Trophoblast cell (in vitro differentiated cells and primary cell): ENCODE measurements around the gene TENM4.

Source experiments
- DNase-seq, 2 donors: peaks; one replicate each; pipeline ENCODE4 v3.0.0-alpha.2; 2016
- H2AFZ ChIP-seq: 2 replicates; pipeline ENCODE4 v1.6.1; 2013; ENCODE audit warnings: low read length, moderate library complexity, mild to moderate bottlenecking; ENCODE audit not compliant: insufficient read depth, poor library complexity
- H2AK5ac ChIP-seq: 2 replicates; pipeline ENCODE4 v1.6.1; 2013; ENCODE audit warnings: mild to moderate bottlenecking, low read length
- H2BK120ac ChIP-seq: 2 replicates; pipeline ENCODE4 v1.6.1; 2013; ENCODE audit warnings: low read length, mild to moderate bottlenecking, moderate library complexity; ENCODE audit not compliant: insufficient read depth, poor library complexity
- H2BK12ac ChIP-seq: 2 replicates; pipeline ENCODE4 v1.6.1; 2013; ENCODE audit warnings: mild to moderate bottlenecking, low read length, moderate library complexity
- H2BK5ac ChIP-seq: 2 replicates; pipeline ENCODE4 v1.6.1; 2013; ENCODE audit warnings: low read length, low read depth, moderate library complexity, mild to moderate bottlenecking; ENCODE audit not compliant: poor library complexity
- H3K14ac ChIP-seq: 2 replicates; pipeline ENCODE4 v1.6.1; 2013; ENCODE audit warnings: mild to moderate bottlenecking, low read length
- H3K18ac ChIP-seq: 2 replicates; pipeline ENCODE4 v1.6.1; 2013; ENCODE audit warnings: mild to moderate bottlenecking, low read length
- H3K23ac ChIP-seq: 2 replicates; pipeline ENCODE4 v1.6.1; 2013; ENCODE audit warnings: low read length
- H3K27ac ChIP-seq: 2 replicates; pipeline ENCODE4 v1.5.1; 2013; ENCODE audit warnings: low read depth, mild to moderate bottlenecking, inconsistent platforms, low read length, moderate library complexity
- H3K27me3 ChIP-seq: 2 replicates; pipeline ENCODE4 v1.6.1; 2013; ENCODE audit warnings: inconsistent platforms, mild to moderate bottlenecking, low read length, moderate library complexity; ENCODE audit not compliant: insufficient read depth
- H3K36me3 ChIP-seq, 2 experiments: 1 replicate in 1 of 2; 2 replicates in 1 of 2; pipeline ENCODE4 v1.6.1; 2013; ENCODE audit warnings: low read length in 2 of 2, mild to moderate bottlenecking in 2 of 2, moderate library complexity in 1 of 2; ENCODE audit not compliant: insufficient read depth in 2 of 2, control insufficient read depth in 1 of 2
- H3K4ac ChIP-seq: 2 replicates; pipeline ENCODE4 v1.6.1; 2013; ENCODE audit warnings: low read depth, mild to moderate bottlenecking, low read length, moderate library complexity
- H3K4me1 ChIP-seq, 2 experiments: 1 replicate in 1 of 2; 2 replicates in 1 of 2; pipeline ENCODE4 v1.6.1; 2013; ENCODE audit warnings: low read length in 2 of 2, mild to moderate bottlenecking in 2 of 2, moderate library complexity in 1 of 2; ENCODE audit not compliant: insufficient read depth in 2 of 2, control insufficient read depth in 1 of 2
- H3K4me2 ChIP-seq: 2 replicates; pipeline ENCODE4 v1.6.1; 2013; ENCODE audit warnings: inconsistent platforms, mild to moderate bottlenecking, low read length, moderate library complexity
- H3K4me3 ChIP-seq: 2 replicates; pipeline ENCODE4 v1.5.1; 2013; ENCODE audit warnings: mild to moderate bottlenecking, low read depth, low read length, inconsistent platforms
- H3K79me1 ChIP-seq: one replicate; pipeline ENCODE4 v1.6.1; 2013; ENCODE audit warnings: low read length
- H3K79me2 ChIP-seq: 2 replicates; pipeline ENCODE4 v1.6.1; 2013; ENCODE audit warnings: low read length, mild to moderate bottlenecking; ENCODE audit not compliant: control insufficient read depth, insufficient read depth, poor library complexity
- H3K9ac ChIP-seq: 2 replicates; pipeline ENCODE4 v1.6.1; 2013; ENCODE audit warnings: mild to moderate bottlenecking, low read length
- H3K9me3 ChIP-seq: 2 replicates; pipeline ENCODE4 v1.6.1; 2013; ENCODE audit warnings: low read depth, mild to moderate bottlenecking, control low read depth, inconsistent platforms, low read length; ENCODE audit not compliant: insufficient read depth
- H4K12ac ChIP-seq: 2 replicates; pipeline ENCODE4 v1.6.1; 2013; ENCODE audit warnings: low read depth, mild to moderate bottlenecking, low read length, moderate library complexity
- H4K8ac ChIP-seq: 2 replicates; pipeline ENCODE4 v1.6.1; 2013; ENCODE audit warnings: low read depth, mild to moderate bottlenecking, low read length, moderate library complexity
- H4K91ac ChIP-seq: one replicate; pipeline ENCODE4 v1.6.1; 2013; ENCODE audit warnings: low read depth, mild to moderate bottlenecking, low read length, moderate library complexity
- WGBS: extraction: QIAGEN DNeasy Blood & Tissue Kit; methylation state at CpG from one replicate; pipeline ENCODE4 v1.1.7; 2013; ENCODE audit warnings: missing lambda C conversion rate; ENCODE audit not compliant: insufficient read length, insufficient coverage; ENCODE audit errors: extremely low coverage; 5-methylcytosine and 5-hydroxymethylcytosine counted together

Gene TENM4

DNA sequence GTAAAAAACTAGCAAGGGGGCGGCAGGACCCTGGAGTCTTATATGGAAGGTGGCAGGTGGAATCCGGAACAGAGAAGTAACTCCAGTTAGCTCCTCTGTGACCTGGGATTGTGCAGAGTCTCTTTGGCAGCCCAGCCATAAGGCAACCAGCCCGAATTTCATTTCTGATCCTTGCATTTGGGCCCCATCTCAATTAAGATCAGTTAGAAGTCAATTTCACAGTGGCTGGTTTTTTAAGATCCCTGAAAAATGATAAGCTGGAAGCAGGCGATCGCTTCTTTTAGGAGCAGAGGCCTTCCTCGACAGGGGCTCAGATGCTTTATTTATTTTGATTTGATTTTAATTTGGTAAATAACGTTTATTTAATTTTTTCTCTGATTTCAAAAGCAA lies 199.0 kb downstream of the TENM4 start:
- H2AK5ac ChIP-seq = no peak overlapping the region

DNA sequence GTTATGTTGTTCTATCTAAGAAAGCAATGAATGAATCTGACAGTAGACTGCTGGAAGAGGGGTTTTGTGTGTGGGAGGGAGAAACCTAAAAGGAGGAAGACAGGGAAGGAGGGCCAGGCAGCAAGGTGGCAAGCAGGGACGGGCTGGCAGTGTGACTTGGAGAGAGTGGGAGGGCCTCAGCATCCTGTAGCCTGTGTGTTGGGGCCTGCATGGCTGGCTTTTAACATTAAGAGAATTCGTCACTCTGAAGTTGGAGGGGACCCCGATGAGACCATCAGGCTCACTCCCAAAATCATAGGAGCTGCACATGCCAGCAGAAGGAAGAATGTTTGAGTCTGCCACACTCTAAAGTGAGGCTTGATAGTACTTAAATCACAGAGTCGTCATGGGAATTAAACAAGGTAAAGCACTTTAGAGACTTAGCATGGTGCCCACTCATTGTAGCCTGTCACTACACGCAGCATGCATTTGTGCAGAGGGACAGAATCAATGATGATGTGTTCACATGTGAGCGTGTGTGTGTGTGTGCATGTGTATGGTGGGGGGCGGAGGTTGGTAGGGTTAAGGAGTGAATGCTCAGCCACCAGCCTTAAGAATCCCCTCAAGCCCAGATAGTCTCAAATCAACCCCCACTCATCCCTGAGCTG lies 199.5 kb downstream of the TENM4 start:
- no CpG with 5 or more reads among the region's 7 CpGs for WGBS
- H3K9me3 ChIP-seq = no peaks in the 10 kb centered on the region
- peaks cover 8% of the 10 kb centered on the region for H3K79me1 ChIP-seq

More for the DNA sequence above, 199.0 kb downstream of the TENM4 start:
- no peak overlapping the region for H3K14ac ChIP-seq
- H4K8ac ChIP-seq = no peak overlapping the region
- no peaks in the 10 kb centered on the region for H3K9me3 ChIP-seq
- no peaks in the 10 kb centered on the region for H3K79me2 ChIP-seq
- no CpG with 5 or more reads among the region's 7 CpGs for WGBS
- no peak overlapping the region for H3K4ac ChIP-seq
- H3K4me2 ChIP-seq = no peak overlapping the region
- H2BK5ac ChIP-seq = no peak overlapping the region
- peaks cover 3 to 8% of the 10 kb centered on the region in 2 experiments for H3K4me1 ChIP-seq
- H3K9ac ChIP-seq = no peak overlapping the region
- no peak for DNase-seq
- no peak overlapping the region for H4K91ac ChIP-seq
- no peaks in the 10 kb centered on the region for H3K36me3 ChIP-seq
- no peak overlapping the region for H2AFZ ChIP-seq
- H2BK12ac ChIP-seq = no peak overlapping the region
- no peak overlapping the region for H2BK120ac ChIP-seq
- H3K18ac ChIP-seq = no peak overlapping the region
- no peak overlapping the region for H3K4me3 ChIP-seq
- no peak overlapping the region for H4K12ac ChIP-seq
- H3K79me1 ChIP-seq = peaks cover 3% of the 10 kb centered on the region
- H3K27me3 ChIP-seq = no peaks in the 10 kb centered on the region
- no peak overlapping the region for H3K23ac ChIP-seq
- H3K27ac ChIP-seq = no peak overlapping the region

DNA sequence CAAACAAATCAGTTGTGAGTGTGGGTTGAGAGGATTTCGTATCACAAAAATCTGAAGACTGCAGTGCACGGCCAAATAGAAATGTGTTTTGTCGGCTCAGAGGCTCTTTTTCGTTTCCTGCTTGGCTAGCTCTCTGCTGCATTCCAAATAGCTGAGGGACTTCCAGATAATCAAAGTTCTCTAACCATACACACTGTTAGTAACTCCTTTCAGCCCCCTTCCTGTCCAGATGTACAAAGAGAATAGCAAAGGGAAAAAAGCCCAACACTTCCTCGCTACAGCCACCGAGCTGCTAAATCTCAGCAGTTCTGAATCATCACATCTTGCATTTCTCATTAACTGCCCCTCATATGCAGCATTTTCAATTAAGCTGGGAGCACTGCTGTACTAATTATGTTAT lies 203.1 kb downstream of the TENM4 start:
- WGBS = no CpG with 5 or more reads among the region's 6 CpGs
- no peaks in the 10 kb centered on the region for H3K36me3 ChIP-seq
- no peak overlapping the region for H4K91ac ChIP-seq
- no peak overlapping the region for H2BK12ac ChIP-seq
- H3K27ac ChIP-seq = no peak overlapping the region
- H3K4me1 ChIP-seq = peaks cover 29 to 33% of the 10 kb centered on the region in 2 experiments
- H2BK5ac ChIP-seq = peak overlapping the region; percentile 6
- no peak overlapping the region for H3K14ac ChIP-seq
- H3K79me1 ChIP-seq = peaks cover 19% of the 10 kb centered on the region
- no peaks in the 10 kb centered on the region for H3K9me3 ChIP-seq
- no peak overlapping the region for H3K23ac ChIP-seq
- DNase-seq = peak in 1 of 2 donors; percentile 51
- H3K4me3 ChIP-seq = no peak overlapping the region
- H3K27me3 ChIP-seq = no peaks in the 10 kb centered on the region
- H2BK120ac ChIP-seq = no peak overlapping the region
- H3K9ac ChIP-seq = no peak overlapping the region
- no peaks in the 10 kb centered on the region for H3K79me2 ChIP-seq
- no peak overlapping the region for H3K18ac ChIP-seq
- H4K12ac ChIP-seq = no peak overlapping the region
- H3K4me2 ChIP-seq = no peak overlapping the region
- no peak overlapping the region for H4K8ac ChIP-seq
- H2AK5ac ChIP-seq = no peak overlapping the region
- H3K4ac ChIP-seq = no peak overlapping the region
- H2AFZ ChIP-seq = no peak overlapping the region

More for the DNA sequence above, 199.5 kb downstream of the TENM4 start:
- Histone ChIP-seq H2BK12ac (no peak overlapping the region), H2AFZ (no peak overlapping the region), H3K36me3 (no peaks in the 10 kb centered on the region), H2AK5ac (no peak overlapping the region), H3K9ac (no peak overlapping the region), H3K79me2 (no peaks in the 10 kb centered on the region), H3K27ac (no peak overlapping the region), H3K4me1 (peaks cover 9 to 13% of the 10 kb centered on the region in 2 experiments), H4K91ac (no peak overlapping the region), H4K12ac (no peak overlapping the region), H2BK5ac (no peak overlapping the region), H3K4me2 (no peak overlapping the region), H3K27me3 (no peaks in the 10 kb centered on the region), H3K23ac (no peak overlapping the region), H3K18ac (no peak overlapping the region), H4K8ac (no peak overlapping the region), H3K4ac (no peak overlapping the region), H3K14ac (no peak overlapping the region), H2BK120ac (no peak overlapping the region), H3K4me3 (no peak overlapping the region)
- no peak for DNase-seq

DNA sequence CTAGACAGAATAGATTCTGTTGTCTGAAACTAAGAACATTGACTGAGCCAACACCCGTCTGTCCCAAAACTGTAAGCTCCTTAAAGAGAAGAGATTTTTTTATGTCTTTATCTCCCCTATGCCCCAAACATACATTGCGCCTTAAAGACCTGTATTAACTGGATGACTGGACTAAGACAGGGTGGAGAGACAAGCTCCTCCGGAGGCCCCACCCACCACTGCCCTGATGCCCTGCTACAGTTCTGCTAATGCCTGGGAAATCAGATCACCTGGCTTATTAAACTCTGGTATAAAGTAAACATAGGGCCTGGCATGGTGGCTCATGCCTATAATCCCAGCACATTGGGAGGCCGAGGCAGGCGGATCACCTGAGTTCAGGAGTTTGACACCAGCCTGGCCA lies 203.7 kb downstream of the TENM4 start:
- peak overlapping the region; percentile 48 for H2BK12ac ChIP-seq
- H2BK5ac ChIP-seq = no peak overlapping the region
- H3K9me3 ChIP-seq = no peaks in the 10 kb centered on the region
- no peak overlapping the region for H3K4me2 ChIP-seq
- H3K14ac ChIP-seq = no peak overlapping the region
- no peak overlapping the region for H4K8ac ChIP-seq
- H3K79me1 ChIP-seq = peaks cover 19% of the 10 kb centered on the region
- H3K23ac ChIP-seq = no peak overlapping the region
- no CpG with 5 or more reads among the region's 5 CpGs for WGBS
- no peak overlapping the region for H3K18ac ChIP-seq
- peak; percentile 54 to 56 for DNase-seq
- H3K9ac ChIP-seq = no peak overlapping the region
- H4K12ac ChIP-seq = no peak overlapping the region
- no peaks in the 10 kb centered on the region for H3K79me2 ChIP-seq
- no peak overlapping the region for H3K4me3 ChIP-seq
- H3K4ac ChIP-seq = no peak overlapping the region
- H3K36me3 ChIP-seq = no peaks in the 10 kb centered on the region
- H3K27ac ChIP-seq = no peak overlapping the region
- H2AK5ac ChIP-seq = no peak overlapping the region
- no peak overlapping the region for H2BK120ac ChIP-seq
- no peak overlapping the region for H2AFZ ChIP-seq
- H3K4me1 ChIP-seq = peaks cover 29 to 33% of the 10 kb centered on the region in 2 experiments
- peak overlapping the region; percentile 41 for H4K91ac ChIP-seq
- no peaks in the 10 kb centered on the region for H3K27me3 ChIP-seq
